Suprapubic skin (tissue), 4 donors: ENCODE results near the gene DCAF4. TPM values are rescaled to one million over a fixed set of nuclear protein-coding genes. Genes with fewer than 3 reads are reported as not detected.

ENCODE experiments used
- DNase-seq, 2 donors: peaks; one replicate each; pipeline ENCODE4 v3.0.0-alpha.2; 2019; ENCODE audit warnings: low spot score in 2 of 2
- H3K27ac ChIP-seq: fragments of 200-600 bp; sonication (generic); one replicate; pipeline ENCODE4 v1.5.1; 2019
- H3K27me3 ChIP-seq: fragments of 200-600 bp; sonication (generic); one replicate; pipeline ENCODE4 v1.5.1; 2019
- H3K36me3 ChIP-seq: fragments of 200-600 bp; sonication (generic); one replicate; pipeline ENCODE4 v1.5.1; 2019
- H3K4me1 ChIP-seq: fragments of 200-600 bp; sonication (generic); one replicate; pipeline ENCODE4 v1.5.1; 2019
- H3K4me3 ChIP-seq: fragments of 200-600 bp; sonication (generic); one replicate; pipeline ENCODE4 v1.5.1; 2019; ENCODE audit warnings: mild to moderate bottlenecking
- H3K9me3 ChIP-seq: fragments of 200-600 bp; sonication (generic); one replicate; pipeline ENCODE4 v1.5.1; 2019
- CTCF ChIP-seq, 2 donors: fragments of 200-600 bp in 1 of 2; fragments of 450-650 bp in 1 of 2; sonication (generic) in 1 of 2; IDR thresholded peaks; one replicate each; pipeline ENCODE4 v1.5.1; 2016 to 2019; ENCODE audit warnings: antibody characterized with exemption in 2 of 2, mild to moderate bottlenecking in 1 of 2, moderate library complexity in 1 of 2
- EP300 ChIP-seq: sonication (generic); formaldehyde crosslinking; IDR thresholded peaks from one replicate; pipeline ENCODE4 v1.6.1; 2017; ENCODE audit warnings: antibody characterized with exemption
- POLR2A ChIP-seq, 2 donors: fragments of 450-650 bp; IDR thresholded peaks; one replicate each; pipeline ENCODE4 v1.6.1; 2017; ENCODE audit warnings: antibody characterized with exemption in 2 of 2, mild to moderate bottlenecking in 2 of 2, moderate library complexity in 2 of 2
- POLR2AphosphoS5 ChIP-seq, 3 donors: sonication (generic); formaldehyde crosslinking; IDR thresholded peaks; one replicate each; pipeline ENCODE4 v1.6.1; 2017; ENCODE audit warnings: antibody characterized with exemption in 3 of 3
- WGBS: methylation state at CpG from one replicate; pipeline ENCODE4 v1.1.5; 2018; 5-methylcytosine and 5-hydroxymethylcytosine counted together
- total RNA-seq, 4 donors: library from RNA; depleted of rRNA; stranded (reverse); fragments of >200 nt; gene quantifications; one replicate each; pipeline ENCODE4 v1.1.0, GENCODE V29; 2016

Gene DCAF4
- total RNA-seq, 4 donors from 2014 or later, result 52.0 to 64.7 (median 55.3) TPM

GRCh38 chr14:72941286-72941985, 15.2 kb downstream of the DCAF4 start:
- TF ChIP-seq EP300 (no peak), POLR2AphosphoS5 (IDR thresholded peaks at IDR 0.05) (no peak), CTCF (IDR thresholded peaks at IDR 0.05) (no peak), POLR2A (IDR thresholded peaks at IDR 0.05) (no peak)
- H3K9me3 ChIP-seq, result no peaks in the 10 kb centered on the region
- H3K27ac ChIP-seq, result no peak overlapping the region
- H3K4me1 ChIP-seq, result no peaks in the 10 kb centered on the region
- no peaks in the 10 kb centered on the region for H3K27me3 ChIP-seq
- peaks cover 83% of the 10 kb centered on the region for H3K36me3 ChIP-seq
- no peak overlapping the region for H3K4me3 ChIP-seq
- DNase-seq, result no peak
- 87% methylated on average over 12 of the region's 12 CpGs for WGBS

- peaks cover 95% of the 10 kb centered on the region for H3K36me3 ChIP-seq
- TF ChIP-seq EP300 (no peak), POLR2A (IDR thresholded peaks at IDR 0.05) (no peak), CTCF (IDR thresholded peaks at IDR 0.05) (no peak), POLR2AphosphoS5 (IDR thresholded peaks at IDR 0.05) (no peak)
- DNase-seq, result no peak
- no peaks in the 10 kb centered on the region for H3K4me1 ChIP-seq
- H3K27ac ChIP-seq, result no peak overlapping the region
- 92% methylated on average over 10 of the region's 14 CpGs for WGBS
- H3K9me3 ChIP-seq, result no peaks in the 10 kb centered on the region
- no peak overlapping the region for H3K4me3 ChIP-seq
- no peaks in the 10 kb centered on the region for H3K27me3 ChIP-seq
These were observed 16.7 kb downstream of the DCAF4 start for GRCh38 chr14:72942934-72943333.

GRCh38 chr14:72943876-72944430, 17.7 kb downstream of the DCAF4 start:
- 87% methylated on average over 12 of the region's 13 CpGs for WGBS
- no peak overlapping the region for H3K27ac ChIP-seq
- H3K9me3 ChIP-seq, result no peaks in the 10 kb centered on the region
- no peak overlapping the region for H3K4me3 ChIP-seq
- no peak for DNase-seq
- no peak for TF ChIP-seq POLR2A (IDR thresholded peaks at IDR 0.05)
- TF ChIP-seq POLR2AphosphoS5 (IDR thresholded peaks at IDR 0.05), result no peak
- TF ChIP-seq CTCF (IDR thresholded peaks at IDR 0.05), result no peak
- TF ChIP-seq EP300, result no peak
- peaks cover 87% of the 10 kb centered on the region for H3K36me3 ChIP-seq
- no peaks in the 10 kb centered on the region for H3K27me3 ChIP-seq
- H3K4me1 ChIP-seq, result no peaks in the 10 kb centered on the region

GRCh38 chr14:72945356-72946027, 19.2 kb downstream of the DCAF4 start:
- H3K27me3 ChIP-seq, result no peaks in the 10 kb centered on the region
- H3K36me3 ChIP-seq, result peaks cover 76% of the 10 kb centered on the region
- no peak overlapping the region for H3K27ac ChIP-seq
- H3K4me3 ChIP-seq, result no peak overlapping the region
- H3K9me3 ChIP-seq, result no peaks in the 10 kb centered on the region
- TF ChIP-seq EP300 (no peak), POLR2AphosphoS5 (IDR thresholded peaks at IDR 0.05) (no peak), CTCF (IDR thresholded peaks at IDR 0.05) (no peak), POLR2A (IDR thresholded peaks at IDR 0.05) (no peak)
- DNase-seq, result no peak
- WGBS, result 91% methylated on average over 13 of the region's 13 CpGs
- no peaks in the 10 kb centered on the region for H3K4me1 ChIP-seq

GRCh38 chr14:72946491-72946890, 20.2 kb downstream of the DCAF4 start:
- H3K36me3 ChIP-seq, result peaks cover 76% of the 10 kb centered on the region
- no peaks in the 10 kb centered on the region for H3K27me3 ChIP-seq
- H3K4me1 ChIP-seq, result no peaks in the 10 kb centered on the region
- WGBS, result 92% methylated on average over 8 of the region's 8 CpGs
- no peak overlapping the region for H3K4me3 ChIP-seq
- TF ChIP-seq CTCF (IDR thresholded peaks at IDR 0.05), result no peak
- TF ChIP-seq POLR2AphosphoS5 (IDR thresholded peaks at IDR 0.05), result no peak
- no peak for TF ChIP-seq POLR2A (IDR thresholded peaks at IDR 0.05)
- no peak for TF ChIP-seq EP300
- no peak overlapping the region for H3K27ac ChIP-seq
- DNase-seq, result no peak
- H3K9me3 ChIP-seq, result no peaks in the 10 kb centered on the region
